CD4-positive, alpha-beta T cell treated with Interleukin-6 for 4 hours (primary cell): ENCODE results near the gene TMEM245.
A peak's percentile ranks its signal among the peaks of the same experiment; 100 is the strongest.
"Not testable (repeated sequence)": the region's sequence is repeated elsewhere in the genome, so short reads cannot be mapped to it uniquely, and the experiment has no call there.

Experiments used
- DNase-seq: peaks from one replicate; pipeline ENCODE4 v3.0.0-alpha.2; 2020; ENCODE audit warnings: mixed read lengths

The TMEM245 gene

DNA sequence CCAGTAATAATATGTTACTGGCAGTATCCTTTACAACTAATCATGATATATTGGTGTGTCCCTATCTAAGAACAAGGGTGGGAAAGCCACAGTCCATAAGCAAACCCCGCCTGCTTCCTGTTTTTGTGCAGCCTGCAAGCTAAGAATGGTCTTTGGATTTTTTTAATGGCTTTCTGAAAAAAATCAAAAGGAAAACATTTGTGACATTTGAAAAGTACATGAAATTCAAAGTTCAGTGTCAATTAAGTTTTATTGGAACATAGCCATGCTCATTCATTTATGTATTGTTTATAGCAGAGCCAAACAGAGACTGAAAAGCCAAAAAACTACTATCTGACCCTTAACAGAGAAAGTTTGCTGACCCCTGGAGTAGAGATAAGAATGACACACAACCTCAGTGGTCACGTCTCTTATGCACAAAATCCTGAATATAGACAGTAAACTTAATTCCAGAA is 12.8 kb upstream of the TMEM245 start:
- DNase-seq = no peak

DNA sequence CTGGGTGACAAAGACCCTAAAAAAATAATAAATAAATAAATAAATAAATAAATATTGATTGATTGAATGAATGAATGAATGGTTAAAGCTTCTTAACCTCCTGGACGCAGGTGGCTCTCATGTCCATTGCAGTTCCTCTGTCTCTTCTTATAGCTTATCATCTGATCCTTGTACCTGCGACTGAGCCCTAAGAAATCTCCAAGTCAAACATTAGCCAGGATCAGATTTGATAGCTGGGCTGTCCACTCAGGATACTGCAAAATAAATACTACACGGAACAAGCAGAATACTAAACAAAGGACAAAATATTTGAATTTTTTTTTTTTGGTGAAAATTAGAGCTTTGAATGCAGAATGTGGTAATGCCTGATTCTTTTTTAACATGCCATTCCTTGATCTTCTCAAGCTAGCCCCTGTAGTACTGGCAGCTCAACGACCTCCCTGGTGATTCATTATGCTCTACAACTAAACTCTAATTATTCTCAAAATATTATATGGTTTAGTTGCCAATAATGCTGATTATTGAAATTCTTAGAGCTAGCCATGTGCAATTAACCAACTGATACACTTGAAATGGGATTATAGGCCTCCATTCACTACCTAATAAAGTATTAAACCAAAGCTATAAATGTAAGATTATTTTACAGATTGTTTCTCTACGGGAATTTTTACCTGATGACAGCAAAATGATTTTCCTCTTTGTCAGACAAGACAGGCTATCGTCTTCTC is 9.9 kb upstream of the TMEM245 start:
- DNase-seq = no peak

DNA sequence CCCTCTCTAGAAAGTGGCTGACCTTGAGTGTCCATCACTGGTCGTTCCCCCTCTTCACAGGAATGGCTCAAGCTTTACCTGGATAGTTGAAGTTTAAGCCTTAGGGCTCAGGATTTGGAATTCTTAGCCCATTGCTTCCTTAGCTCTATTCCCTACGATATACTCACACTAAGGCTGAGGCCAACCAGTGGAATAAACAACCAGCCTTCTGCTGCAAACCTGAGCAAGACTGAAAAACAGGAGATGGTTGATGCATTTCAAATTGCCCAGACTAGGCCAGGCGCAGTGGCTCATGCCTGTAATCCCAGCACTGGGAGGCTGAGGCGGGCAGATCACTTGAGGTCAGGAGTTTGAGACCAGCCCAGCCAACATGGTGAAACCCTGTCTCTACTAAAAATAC is 6.9 kb upstream of the TMEM245 start:
- DNase-seq = not testable (repeated sequence)

DNA sequence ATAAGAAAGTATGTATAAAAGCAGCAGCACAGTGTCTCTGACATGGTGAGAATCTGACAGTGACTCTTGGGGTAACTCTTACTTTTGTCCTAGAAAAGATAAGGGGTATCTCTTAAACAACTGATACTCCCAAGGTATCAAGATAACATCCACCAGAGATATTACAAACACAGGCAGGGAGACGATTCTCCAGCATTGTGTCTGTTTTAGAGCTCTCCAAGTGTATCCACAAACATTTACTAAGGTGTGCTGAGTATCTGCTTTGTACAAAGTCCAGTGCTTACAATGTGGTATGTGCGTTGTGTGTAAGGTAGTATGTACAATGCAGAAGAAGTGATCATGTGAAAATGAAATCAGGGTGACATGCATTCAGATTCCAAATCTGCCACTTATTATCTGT is 4.4 kb upstream of the TMEM245 start:
- DNase-seq = no peak

DNA sequence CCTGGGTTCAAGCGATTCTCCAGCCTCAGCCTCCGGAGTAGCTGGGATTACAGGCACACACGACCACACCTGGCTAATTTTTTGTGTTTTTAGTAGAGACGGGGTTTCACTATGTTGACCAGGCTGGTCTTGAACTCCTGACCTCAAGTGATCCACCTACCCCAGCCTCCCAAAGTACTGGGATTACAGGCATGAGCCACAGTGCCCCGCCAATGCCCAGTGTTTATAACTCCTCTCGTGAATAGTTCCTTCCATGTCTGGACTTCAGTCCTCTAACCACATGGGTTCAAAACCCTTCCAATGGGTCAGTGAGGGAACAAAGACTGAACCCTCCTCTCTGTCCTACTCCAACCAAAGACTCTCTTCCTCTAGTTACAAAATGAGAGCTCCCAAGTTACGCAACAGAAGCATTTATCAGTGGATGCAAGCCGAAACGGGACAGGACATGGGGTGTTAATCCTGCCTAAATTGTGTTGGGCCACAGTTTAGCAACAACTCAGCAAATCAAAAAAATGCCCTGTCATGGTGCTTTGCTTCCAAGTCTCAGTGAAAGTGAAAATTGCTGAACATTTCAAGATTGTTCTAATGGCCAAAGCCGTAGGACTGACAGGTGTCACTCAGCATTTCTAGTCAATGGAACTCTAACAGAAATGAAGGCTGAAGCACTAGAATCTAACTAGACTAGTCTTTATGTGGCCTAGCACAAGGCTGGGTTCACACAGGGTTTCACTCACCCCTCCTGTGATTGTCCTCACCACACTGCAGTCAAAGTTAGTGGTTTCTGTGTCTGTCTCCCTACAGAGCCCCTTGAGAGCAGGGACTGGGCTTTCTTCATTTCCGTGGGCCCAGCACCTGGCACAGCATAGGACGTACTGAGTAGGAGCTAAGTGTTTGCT is 3.2 kb upstream of the TMEM245 start:
- DNase-seq = no peak

DNA sequence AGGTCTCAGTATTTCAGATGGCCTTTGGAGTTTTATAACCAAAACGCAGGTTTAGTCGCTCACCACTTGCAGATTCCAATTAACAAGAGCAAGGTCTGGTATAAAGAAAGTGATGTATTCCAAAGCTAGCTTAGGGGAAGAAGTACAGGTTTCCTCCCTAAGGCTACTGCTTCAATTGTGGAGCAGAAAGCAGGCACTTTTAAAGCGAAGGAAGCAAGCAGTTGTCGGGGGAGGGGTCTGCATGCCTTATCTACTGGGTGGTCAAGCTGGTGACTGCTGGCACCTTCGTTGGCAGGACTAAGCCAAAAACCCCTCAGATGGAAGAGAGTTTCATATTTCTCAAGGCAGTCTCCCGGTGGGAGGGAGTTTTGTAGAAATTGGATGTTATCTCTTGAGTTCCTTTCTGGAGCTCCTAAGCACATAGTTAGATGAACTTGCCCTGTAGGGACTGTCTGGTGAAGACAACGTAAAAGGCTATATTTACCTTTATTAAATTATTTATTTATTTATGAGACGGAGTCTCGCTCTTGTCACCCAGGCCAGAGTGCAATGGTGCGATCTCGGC is 1.6 kb upstream of the TMEM245 start:
- no peak for DNase-seq

DNA sequence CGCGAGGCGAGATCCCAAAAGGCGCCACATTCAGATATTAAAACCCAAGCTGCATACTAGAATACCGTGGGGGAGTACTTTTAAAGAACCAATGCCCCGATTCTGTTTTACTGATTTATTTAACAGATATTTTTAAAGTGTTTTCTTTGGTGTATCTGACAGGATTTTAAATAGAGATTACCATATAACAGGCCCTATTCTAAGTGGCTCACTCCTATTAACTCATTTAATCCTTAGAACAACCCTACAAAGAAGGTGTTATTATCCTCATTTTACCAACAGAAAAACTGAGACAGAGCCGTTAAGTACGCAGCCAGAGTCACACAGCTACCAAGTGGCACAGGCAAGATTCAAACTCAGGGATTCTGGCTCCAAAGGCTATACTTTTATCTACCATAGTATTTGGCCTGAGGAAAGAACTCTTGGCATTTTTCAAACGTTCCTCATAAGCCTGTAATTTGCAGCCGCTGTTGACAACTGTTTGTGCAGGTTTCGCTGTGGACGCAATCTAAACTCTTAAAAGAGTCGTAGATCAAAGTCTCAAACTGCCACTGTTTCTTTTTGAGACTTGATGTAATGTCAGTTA is 550 bp upstream of the TMEM245 start:
- DNase-seq = no peak

DNA sequence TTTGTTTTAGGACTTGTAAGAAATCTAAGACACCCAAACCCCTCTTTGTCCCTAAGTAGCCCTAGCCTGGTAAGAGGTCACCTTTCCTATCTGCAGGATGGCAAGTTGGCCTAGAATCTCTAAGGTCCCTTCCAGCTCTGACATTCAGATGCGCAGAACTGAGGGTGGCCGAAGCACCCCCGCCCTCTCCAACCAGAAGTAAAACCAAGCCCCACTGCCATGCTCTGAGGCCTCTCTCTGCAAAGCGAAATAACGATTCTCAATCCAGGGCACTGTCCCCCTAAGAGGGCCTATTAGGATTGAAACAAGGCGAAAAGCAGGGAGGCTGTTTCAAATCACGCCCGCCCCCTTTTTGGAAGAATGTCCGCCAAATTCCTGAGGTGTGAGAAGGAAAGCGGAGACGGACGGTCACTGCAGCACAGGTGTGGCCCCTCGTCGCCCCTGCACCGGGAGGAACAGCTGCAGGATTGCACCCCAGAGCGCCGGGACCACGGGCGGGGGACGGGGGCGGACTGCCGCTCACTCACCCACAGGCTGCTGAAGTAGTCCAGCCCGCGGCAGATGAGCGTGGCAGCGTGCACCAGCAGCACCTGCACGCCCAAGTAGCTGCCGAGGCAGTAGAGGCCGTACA is 824 bp downstream of the TMEM245 start:
- DNase-seq = peak; percentile 13

DNA sequence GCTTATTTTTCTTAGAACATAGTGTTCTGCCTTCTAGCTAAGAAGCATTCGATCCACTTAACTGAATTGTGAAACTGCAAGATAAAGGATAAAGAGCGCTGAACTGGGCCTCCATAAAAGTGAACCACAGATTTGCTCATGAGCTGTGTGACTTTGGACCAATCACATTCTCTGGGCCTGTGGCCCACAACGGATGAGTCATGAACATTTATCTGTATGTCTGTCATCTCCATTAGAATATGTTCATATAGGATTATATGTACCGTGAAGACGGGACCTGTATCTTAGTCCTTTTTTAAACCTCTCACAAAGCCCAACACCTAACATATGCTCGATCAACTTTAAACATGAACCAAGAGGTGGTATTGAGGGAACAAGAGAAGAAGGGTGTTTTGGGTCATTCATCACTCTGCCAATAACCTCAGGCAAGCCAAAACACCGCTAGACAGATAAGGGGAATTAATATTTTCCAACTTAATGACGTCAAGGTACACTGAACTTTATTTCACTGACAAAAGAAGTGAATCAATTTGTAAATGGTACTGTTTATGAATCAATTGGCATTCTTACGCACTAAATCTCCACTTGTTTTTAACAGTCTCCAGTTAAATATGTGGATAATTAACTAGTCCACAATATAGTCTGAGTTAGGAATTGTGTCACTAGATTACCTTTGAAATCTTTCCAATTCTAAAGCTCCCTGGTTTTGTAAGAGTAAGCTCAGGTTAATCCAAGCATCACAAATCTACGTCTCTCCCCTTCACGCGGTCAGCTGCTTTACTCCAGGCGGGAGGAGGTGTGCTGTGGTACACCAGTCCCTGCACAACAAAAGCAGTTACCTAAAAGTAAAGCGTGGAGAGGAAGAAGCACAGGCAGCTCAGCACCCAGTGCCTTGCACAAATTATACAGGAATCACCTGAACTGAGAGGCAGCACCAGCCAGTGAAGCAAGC is 1.6 kb downstream of the TMEM245 start:
- DNase-seq = peak; percentile 68

DNA sequence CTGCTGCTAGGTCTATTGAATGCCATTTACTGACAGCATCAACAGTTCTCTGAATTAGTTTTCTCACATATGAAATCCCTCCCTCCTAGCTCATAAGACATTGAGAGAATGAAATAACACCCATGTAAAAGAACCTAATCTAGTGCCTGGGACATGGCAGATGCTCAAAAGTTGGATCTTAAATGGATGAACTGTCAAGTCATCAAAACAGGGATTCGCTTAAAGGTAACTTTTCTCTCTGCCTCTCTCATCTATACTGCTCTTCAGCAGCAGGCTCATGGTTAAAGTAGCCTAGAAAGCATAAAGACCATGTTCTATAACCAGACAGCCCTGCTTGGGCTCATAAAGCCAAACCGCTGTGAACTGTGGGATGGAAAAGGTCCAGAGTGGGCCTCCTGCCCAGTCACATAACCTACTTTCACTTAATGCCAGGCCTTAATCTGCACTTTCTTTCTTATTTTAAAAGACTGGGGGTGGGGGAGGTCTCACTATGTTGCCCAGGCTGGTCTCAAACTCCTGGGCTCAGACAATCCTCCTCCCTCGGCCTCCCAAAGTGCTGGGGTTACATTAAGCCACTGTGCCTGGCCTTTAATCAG is 3.7 kb downstream of the TMEM245 start:
- DNase-seq = no peak

DNA sequence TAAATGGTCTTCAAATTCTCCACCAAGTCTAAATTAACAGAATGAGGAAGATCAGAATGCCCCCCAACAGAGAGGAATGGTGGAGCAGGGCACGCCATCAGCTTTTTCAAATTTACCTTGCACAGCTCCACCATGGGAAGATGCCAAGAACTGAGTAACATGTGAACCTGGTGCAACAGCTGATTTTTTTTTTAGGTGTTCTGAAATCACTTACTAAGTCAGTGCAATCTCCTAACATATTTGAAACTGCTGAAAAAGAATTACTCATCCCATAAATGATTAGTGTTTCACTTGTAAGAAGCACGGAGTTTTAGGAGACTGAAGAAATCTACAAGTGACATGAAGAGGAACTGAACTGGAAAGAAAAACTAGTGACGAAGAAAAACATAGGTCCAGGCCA is 5.1 kb downstream of the TMEM245 start:
- DNase-seq = no peak

DNA sequence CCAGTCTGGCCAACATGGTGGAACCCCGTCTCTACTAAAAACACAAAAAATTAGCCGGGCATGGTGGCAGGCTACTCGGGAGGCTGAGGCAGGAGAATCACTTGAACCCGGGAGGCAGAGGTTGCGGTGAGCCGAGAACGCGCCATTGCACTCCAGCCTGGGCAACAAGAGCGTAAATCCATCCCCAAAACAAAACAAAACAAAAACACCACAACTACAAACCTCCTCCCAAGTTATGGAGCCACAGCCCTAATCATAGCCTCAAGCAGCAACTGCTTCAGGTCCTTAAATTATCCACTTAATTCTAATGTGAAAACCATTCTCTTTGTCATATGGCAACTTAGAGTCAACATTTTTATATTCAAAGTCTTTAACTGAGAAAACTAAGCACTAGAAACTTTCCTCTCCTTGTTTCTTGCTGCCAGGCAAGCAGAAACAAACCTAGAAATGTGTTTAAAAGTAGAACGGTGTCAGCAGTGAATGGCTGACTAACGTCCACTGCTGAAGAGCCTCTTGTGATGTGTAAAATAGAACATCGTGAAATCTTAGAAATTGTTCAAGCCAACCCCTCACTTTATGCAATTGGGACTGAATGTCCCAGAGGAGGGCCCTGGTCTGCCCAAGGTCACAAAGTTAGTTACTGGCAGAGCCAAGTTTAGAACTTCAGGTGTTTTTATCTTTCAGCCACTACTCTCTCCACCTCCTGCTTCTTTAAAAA is 5.7 kb downstream of the TMEM245 start:
- no peak for DNase-seq

DNA sequence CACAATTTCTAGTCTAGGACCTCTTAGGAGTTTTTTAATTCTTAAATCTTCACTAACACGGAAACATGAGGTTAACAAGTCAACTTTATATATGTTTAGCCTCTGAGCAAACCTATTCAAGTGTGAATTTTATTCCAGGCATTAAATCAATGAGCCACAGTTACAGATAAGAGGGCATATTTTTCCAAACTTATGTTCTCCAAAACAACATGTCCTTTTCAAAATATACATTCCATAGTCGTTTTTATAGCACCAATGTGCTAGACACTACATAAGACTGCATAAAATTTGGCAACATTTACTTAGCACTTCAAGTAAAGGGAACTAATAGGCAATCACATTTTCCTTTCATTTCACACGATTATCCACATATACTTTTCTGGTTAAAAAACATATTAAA is 6.5 kb downstream of the TMEM245 start:
- no peak for DNase-seq

DNA sequence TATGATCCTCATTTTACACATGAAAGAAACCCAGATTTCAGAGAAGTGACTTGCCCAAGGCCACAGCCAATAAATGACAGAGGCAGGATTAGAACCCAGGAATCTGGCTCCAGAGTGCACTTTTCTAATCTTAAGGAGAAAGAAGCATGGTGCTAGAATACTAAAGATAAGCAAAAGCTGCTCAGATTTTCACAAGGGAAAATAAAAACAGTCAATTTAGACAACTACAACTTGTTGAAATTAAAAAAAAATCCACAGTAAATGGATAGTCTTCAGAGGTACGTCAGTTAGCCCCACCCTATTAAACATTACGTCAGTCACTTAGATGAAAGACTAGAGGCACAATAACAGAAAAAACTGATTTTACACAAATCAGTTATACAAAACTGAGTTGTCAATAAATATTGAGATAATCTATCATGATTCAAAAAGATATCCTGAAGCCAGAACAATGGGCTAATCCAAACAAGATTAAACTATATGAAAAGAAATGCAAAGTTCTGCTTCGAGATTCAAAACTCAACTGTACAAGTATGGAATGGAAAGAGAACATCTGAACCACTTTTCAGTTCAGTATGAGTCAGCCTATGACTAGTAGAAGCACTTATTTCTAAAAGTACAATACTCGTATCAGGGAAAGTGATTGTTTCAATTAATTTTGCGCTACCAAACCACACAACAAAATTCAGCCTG is 9.3 kb downstream of the TMEM245 start:
- no peak for DNase-seq

DNA sequence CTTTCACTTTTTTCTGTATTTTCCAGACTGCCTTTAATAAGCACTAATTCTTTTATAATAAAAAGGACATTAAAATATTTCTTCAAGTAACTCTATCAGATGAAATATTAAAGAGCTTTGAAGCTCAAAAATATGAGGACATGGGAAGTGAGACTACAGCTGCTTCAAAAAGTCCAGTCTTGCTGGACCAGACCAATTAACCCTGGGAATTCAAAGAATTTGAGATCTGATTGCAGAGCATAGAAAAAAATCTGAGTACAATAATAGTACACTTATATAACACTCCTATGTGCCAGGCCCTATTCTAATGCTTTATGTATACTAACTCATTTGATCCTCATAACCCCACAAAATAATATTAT is 9.8 kb downstream of the TMEM245 start:
- no peak for DNase-seq

DNA sequence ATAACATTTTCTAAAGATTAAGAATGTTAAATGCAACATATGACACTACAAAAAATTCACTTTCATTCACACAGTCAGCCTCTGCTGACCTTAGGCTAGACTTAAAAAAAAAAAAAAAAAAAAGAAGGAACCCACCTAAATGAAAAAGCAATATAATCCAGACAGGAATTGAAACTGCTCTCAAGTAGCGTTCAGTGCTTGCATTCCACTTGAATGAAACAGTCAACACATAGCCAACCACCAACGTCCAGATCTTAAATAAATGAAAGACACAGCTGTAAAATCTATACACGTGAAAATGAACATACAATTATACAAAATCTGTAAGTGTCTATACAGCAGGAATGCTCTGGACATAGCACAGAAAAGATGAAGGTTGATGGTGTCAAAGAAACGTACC is 11.4 kb downstream of the TMEM245 start:
- DNase-seq = no peak

DNA sequence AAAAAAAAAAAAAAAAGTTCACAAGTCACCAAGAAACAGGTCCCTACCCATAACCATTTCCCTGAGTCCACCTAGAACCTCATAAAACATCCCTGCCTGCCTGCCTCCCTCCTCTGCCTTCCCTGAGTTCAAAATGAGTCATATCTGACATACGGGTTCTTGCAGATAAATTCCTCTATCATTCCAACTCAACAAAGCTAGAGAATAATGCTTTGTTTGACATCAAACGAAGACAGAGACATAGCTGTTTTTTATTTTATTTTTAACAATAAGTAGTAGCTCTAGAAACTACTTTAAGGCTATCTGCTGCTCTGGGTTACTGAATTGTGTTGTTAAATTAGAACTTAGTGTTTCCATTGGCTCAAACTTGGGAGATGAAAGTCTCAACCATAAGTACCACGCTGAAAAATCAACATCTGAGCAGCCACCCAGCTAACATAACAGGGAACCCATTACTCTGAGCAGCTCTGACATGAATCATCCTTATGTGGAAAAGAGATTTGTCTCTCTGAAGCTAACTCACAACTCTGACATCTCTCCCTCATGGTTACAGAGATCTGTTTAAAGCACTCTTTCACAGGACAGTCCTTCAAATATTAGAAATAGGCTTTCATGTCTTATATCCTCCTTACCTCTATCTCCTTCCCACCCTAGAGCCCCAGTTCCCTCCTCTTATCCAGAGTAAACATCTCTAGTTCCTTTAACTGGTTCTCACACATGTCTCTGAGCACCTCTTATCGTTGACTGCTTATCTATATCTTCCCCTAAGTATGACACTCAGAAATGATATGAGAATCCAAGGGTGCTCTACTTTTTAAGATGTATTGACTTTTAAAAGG is 12.1 kb downstream of the TMEM245 start:
- peak; percentile 33 for DNase-seq

DNA sequence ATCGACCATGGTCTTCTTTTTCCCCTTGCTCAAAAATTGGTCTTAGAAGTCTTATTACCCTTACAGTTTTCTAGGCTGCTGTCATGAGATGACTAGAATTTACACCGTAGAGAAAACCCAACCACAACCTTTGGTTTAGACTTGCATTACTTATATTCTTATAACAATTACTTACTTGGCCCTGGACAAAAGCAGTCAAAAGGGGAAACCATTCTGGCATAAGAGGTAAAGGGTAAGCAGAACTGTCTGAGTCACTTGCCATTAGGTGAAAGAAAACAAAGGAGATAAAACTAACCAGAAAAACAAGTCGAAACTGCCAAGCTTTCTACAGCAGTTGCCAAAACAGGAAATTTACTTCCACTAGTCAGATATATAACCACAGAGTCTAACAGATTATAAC is 17.9 kb downstream of the TMEM245 start:
- peak; percentile 26 for DNase-seq

DNA sequence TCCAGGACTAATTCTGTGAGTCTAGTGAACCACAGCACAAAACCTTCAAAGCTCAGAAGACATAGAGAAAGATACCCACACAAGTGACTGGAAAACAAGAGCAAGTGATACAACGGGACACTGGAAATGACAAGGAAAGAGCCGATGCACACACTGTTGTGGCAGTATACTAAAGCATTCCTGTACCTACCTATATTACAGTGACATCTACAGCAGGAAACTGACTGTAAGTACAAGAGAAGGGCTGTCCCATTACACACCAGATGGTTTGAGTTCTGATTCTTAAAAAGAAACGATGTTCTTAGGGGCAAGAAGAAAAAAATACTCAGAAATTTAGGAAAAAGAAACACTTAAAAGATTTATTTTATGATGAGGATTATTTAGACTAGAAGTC is 18.5 kb downstream of the TMEM245 start:
- DNase-seq = peak; percentile 20
